DOHH2 (cell line): ENCODE results near the gene VSIG10L.

Source experiments
- H3F3A ChIP-seq: fragments of 200-600 bp; sonication (generic), shearing (Covaris generic); 2 replicates; pipeline ENCODE4 v1.6.0; 2016; ENCODE audit warnings: antibody characterized with exemption, mild to moderate bottlenecking; ENCODE audit not compliant: control insufficient read depth, insufficient read depth
- H3K27ac ChIP-seq: fragments of 200-600 bp; sonication (generic); 2 replicates; pipeline ENCODE4 v1.5.1; 2014; ENCODE audit warnings: low read depth, mild to moderate bottlenecking, low read length, moderate library complexity
- H3K27me3 ChIP-seq: fragments of 200-600 bp; sonication (generic); 2 replicates; pipeline ENCODE4 v1.6.1; 2014; ENCODE audit warnings: mild to moderate bottlenecking, low read length, mixed read lengths; ENCODE audit not compliant: control insufficient read depth
- H3K36me3 ChIP-seq: fragments of 200-600 bp; sonication (generic); 2 replicates; pipeline ENCODE4 v1.6.1; 2014; ENCODE audit warnings: mild to moderate bottlenecking, low read length, moderate library complexity, mixed read lengths; ENCODE audit not compliant: control insufficient read depth
- H3K4me1 ChIP-seq: fragments of 200-600 bp; sonication (generic); 2 replicates; pipeline ENCODE4 v1.6.1; 2014; ENCODE audit warnings: mild to moderate bottlenecking, low read length, mixed read lengths; ENCODE audit not compliant: control insufficient read depth
- H3K4me2 ChIP-seq: fragments of 200-600 bp; sonication (generic); 2 replicates; pipeline ENCODE4 v1.6.0; 2014; ENCODE audit warnings: mild to moderate bottlenecking, low read length, moderate library complexity
- H3K4me3 ChIP-seq: fragments of 200-600 bp; sonication (generic); 2 replicates; pipeline ENCODE4 v1.5.1; 2014; ENCODE audit warnings: mild to moderate bottlenecking, low read length, mixed read lengths
- H3K79me2 ChIP-seq: fragments of 200-600 bp; sonication (generic); 2 replicates; pipeline ENCODE4 v1.6.1; 2014; ENCODE audit warnings: mild to moderate bottlenecking, low read length, mixed read lengths; ENCODE audit not compliant: control insufficient read depth
- H3K9me2 ChIP-seq: fragments of 200-600 bp; sonication (generic); replicated peaks from 2 replicates; pipeline ENCODE4 v1.6.1; 2014; ENCODE audit warnings: mild to moderate bottlenecking, low read length, mixed read lengths; ENCODE audit not compliant: control insufficient read depth
- H3K9me3 ChIP-seq: fragments of 200-600 bp; sonication (generic); 2 replicates; pipeline ENCODE4 v1.6.1; 2014; ENCODE audit warnings: antibody characterized with exemption, low read length, mixed read lengths; ENCODE audit not compliant: control insufficient read depth, insufficient read depth
- H4K20me1 ChIP-seq: fragments of 200-600 bp; sonication (generic); 2 replicates; pipeline ENCODE4 v1.6.0; 2014; ENCODE audit warnings: low read depth, mild to moderate bottlenecking, antibody characterized with exemption, low read length, moderate library complexity; ENCODE audit not compliant: control insufficient read depth, insufficient read depth
- CTCF ChIP-seq: fragments of 200-600 bp; sonication (generic); IDR thresholded peaks from one replicate; pipeline ENCODE4 v1.5.1; 2014; ENCODE audit warnings: antibody characterized with exemption, mild to moderate bottlenecking, low read depth, low read length; ENCODE audit not compliant: poor library complexity, severe bottlenecking
- EZH2phosphoT487 ChIP-seq: fragments of 200-600 bp; sonication (generic); IDR thresholded peaks from 2 replicates; pipeline ENCODE4 v1.6.1; 2017; ENCODE audit warnings: borderline replicate concordance, mild to moderate bottlenecking, antibody characterized with exemption, low read length, moderate library complexity, mixed read lengths

The VSIG10L gene

DNA sequence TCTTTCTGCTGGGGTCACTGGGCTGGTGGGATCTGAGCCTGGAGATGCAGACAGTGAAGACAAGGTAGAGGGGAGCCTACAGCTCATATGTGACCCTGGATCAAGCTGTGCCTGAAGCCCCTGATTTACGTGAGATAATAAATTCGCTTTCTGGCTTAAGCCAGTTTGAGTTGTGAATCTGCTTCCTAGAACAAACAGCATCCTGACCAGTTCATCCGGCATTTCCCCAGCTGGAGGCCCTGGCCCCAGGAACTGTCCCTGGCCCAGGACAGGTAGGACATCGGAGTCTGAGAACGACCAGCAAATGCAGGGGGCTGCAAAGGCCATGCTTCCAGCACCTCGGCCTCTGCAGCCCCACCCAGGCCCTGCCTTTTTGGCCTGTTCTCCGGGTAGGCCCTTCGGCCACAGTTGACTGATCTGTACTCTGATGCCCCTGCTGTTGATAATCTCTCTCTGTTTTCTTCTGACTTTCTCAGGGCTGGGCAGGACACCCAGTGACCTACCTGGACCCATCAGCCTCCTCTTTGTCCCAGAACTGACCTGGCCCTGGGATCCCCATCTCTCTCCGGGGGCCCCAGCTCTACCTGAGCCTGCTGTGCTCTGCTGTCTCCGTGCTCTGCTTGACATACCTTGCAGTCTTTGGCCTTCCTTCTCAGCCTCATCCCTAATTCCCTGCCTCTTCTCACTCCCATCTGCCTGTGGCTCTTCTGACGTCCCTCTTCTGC lies 9.5 kb upstream of the VSIG10L start:
- H3K9me2 ChIP-seq, result no peaks in the 10 kb centered on the region
- H3K27ac ChIP-seq, result no peak overlapping the region
- TF ChIP-seq CTCF, result no peak
- no peak for TF ChIP-seq EZH2phosphoT487
- no peak overlapping the region for H3K4me3 ChIP-seq
- peaks cover 7% of the 10 kb centered on the region; the same call in 1 of the 2 replicates for H3K36me3 ChIP-seq
- no peaks in the 10 kb centered on the region for H3K27me3 ChIP-seq
- no peaks in the 10 kb centered on the region for H3K4me1 ChIP-seq
- H3K4me2 ChIP-seq, result no peak overlapping the region
- H3K79me2 ChIP-seq, result no peaks in the 10 kb centered on the region
- H3K9me3 ChIP-seq, result no peaks in the 10 kb centered on the region
- H4K20me1 ChIP-seq, result no peaks in the 10 kb centered on the region
- peaks cover 5% of the 10 kb centered on the region; the same call in 1 of the 2 replicates for H3F3A ChIP-seq

GRCh38 chr19:51347209-51347928 lies 5.4 kb upstream of the VSIG10L start:
- Histone ChIP-seq H3K9me3 (no peaks in the 10 kb centered on the region), H3K4me3 (no peak overlapping the region), H3F3A (peaks cover 10% of the 10 kb centered on the region; the same call in 1 of the 2 replicates), H3K79me2 (no peaks in the 10 kb centered on the region), H4K20me1 (no peaks in the 10 kb centered on the region), H3K9me2 (no peaks in the 10 kb centered on the region), H3K4me1 (0 out of 2 replicates have a peak, but pooled peaks cover 5% of the 10 kb centered on the region), H3K36me3 (peaks cover 11% of the 10 kb centered on the region; the same call in 1 of the 2 replicates), H3K4me2 (no peak overlapping the region), H3K27ac (no peak overlapping the region), H3K27me3 (no peaks in the 10 kb centered on the region)
- no peak for TF ChIP-seq CTCF
- no peak for TF ChIP-seq EZH2phosphoT487

- no peaks in the 10 kb centered on the region for H3K9me3 ChIP-seq
- H3F3A ChIP-seq, result peaks cover 10% of the 10 kb centered on the region; the same call in 1 of the 2 replicates
- H3K36me3 ChIP-seq, result peaks cover 11% of the 10 kb centered on the region; the same call in 1 of the 2 replicates
- H3K9me2 ChIP-seq, result no peaks in the 10 kb centered on the region
- no peak overlapping the region for H3K4me3 ChIP-seq
- H3K27me3 ChIP-seq, result no peaks in the 10 kb centered on the region; the same call in 1 of the 2 replicates
- H3K27ac ChIP-seq, result no peak overlapping the region
- H3K4me2 ChIP-seq, result no peak overlapping the region
- no peaks in the 10 kb centered on the region for H4K20me1 ChIP-seq
- no peaks in the 10 kb centered on the region for H3K79me2 ChIP-seq
- H3K4me1 ChIP-seq, result 0 out of 2 replicates have a peak, but pooled peaks cover 5% of the 10 kb centered on the region
- no peak for TF ChIP-seq EZH2phosphoT487
- TF ChIP-seq CTCF, result no peak
Observed at GRCh38 chr19:51346742-51347141, 4.8 kb upstream of the VSIG10L start.
